Loucy (cell line): ENCODE data around the gene UBE2QL1.

Source experiments
- H2AFZ ChIP-seq: fragments of 200-600 bp; sonication (generic); 2 replicates; pipeline ENCODE4 v1.6.0; 2016; ENCODE audit warnings: antibody characterized with exemption, mild to moderate bottlenecking, low read length, moderate library complexity
- H3F3A ChIP-seq: fragments of 200-600 bp; 2 replicates; pipeline ENCODE4 v1.6.0; 2016; ENCODE audit warnings: antibody characterized with exemption, low read depth, mild to moderate bottlenecking
- H3K27me3 ChIP-seq: fragments of 200-600 bp; sonication (generic); 2 replicates; pipeline ENCODE4 v1.6.1; 2014; ENCODE audit warnings: low read length, mild to moderate bottlenecking; ENCODE audit not compliant: insufficient read depth, poor library complexity, severe bottlenecking
- H3K36me3 ChIP-seq: fragments of 200-600 bp; sonication (generic); 2 replicates; pipeline ENCODE4 v1.6.1; 2016; ENCODE audit warnings: low read length; ENCODE audit not compliant: insufficient read depth
- H3K4me1 ChIP-seq: fragments of 200-600 bp; sonication (generic); 2 replicates; pipeline ENCODE4 v1.5.1; 2014; ENCODE audit warnings: low read length, mild to moderate bottlenecking; ENCODE audit not compliant: insufficient read depth, poor library complexity, severe bottlenecking
- H3K4me2 ChIP-seq: fragments of 200-600 bp; sonication (generic); 2 replicates; pipeline ENCODE4 v1.6.0; 2014; ENCODE audit warnings: antibody characterized with exemption, low read length, low read depth, mild to moderate bottlenecking; ENCODE audit not compliant: poor library complexity, severe bottlenecking
- H3K4me3 ChIP-seq: fragments of 200-600 bp; sonication (generic); 2 replicates; pipeline ENCODE4 v1.5.1; 2014; ENCODE audit warnings: low read length, mild to moderate bottlenecking, mixed read lengths; ENCODE audit not compliant: poor library complexity, severe bottlenecking
- H3K79me2 ChIP-seq: fragments of 200-600 bp; sonication (generic); 2 replicates; pipeline ENCODE4 v1.6.1; 2014; ENCODE audit warnings: low read length; ENCODE audit not compliant: insufficient read depth
- H3K9ac ChIP-seq: fragments of 200-600 bp; sonication (generic); 2 replicates; pipeline ENCODE4 v1.6.0; 2014; ENCODE audit warnings: mild to moderate bottlenecking, low read depth, low read length, moderate library complexity; ENCODE audit not compliant: poor library complexity, severe bottlenecking
- H3K9me2 ChIP-seq: fragments of 200-600 bp; sonication (generic); replicated peaks from 2 replicates; pipeline ENCODE4 v1.6.1; 2016; ENCODE audit warnings: low read depth, low read length, mixed read lengths
- H3K9me3 ChIP-seq: fragments of 200-600 bp; sonication (generic); 2 replicates; pipeline ENCODE4 v1.6.1; 2014; ENCODE audit warnings: mild to moderate bottlenecking, antibody characterized with exemption, low read length, low read depth; ENCODE audit not compliant: insufficient read depth
- H4K20me1 ChIP-seq: fragments of 200-600 bp; sonication (generic); 2 replicates; pipeline ENCODE4 v1.6.0; 2014; ENCODE audit warnings: antibody characterized with exemption, low read length, mild to moderate bottlenecking; ENCODE audit not compliant: insufficient read depth, poor library complexity, severe bottlenecking
- CTCF ChIP-seq: fragments of 200-600 bp; sonication (generic); conservative IDR thresholded peaks from 2 replicates; pipeline ENCODE4 v1.5.1; 2014; ENCODE audit warnings: mild to moderate bottlenecking, antibody characterized with exemption, low read length
- EZH2phosphoT487 ChIP-seq: fragments of 200-600 bp; IDR thresholded peaks from 2 replicates; pipeline ENCODE4 v1.6.1; 2018; ENCODE audit warnings: antibody characterized with exemption, mild to moderate bottlenecking, moderate library complexity, borderline replicate concordance

The UBE2QL1 gene

DNA sequence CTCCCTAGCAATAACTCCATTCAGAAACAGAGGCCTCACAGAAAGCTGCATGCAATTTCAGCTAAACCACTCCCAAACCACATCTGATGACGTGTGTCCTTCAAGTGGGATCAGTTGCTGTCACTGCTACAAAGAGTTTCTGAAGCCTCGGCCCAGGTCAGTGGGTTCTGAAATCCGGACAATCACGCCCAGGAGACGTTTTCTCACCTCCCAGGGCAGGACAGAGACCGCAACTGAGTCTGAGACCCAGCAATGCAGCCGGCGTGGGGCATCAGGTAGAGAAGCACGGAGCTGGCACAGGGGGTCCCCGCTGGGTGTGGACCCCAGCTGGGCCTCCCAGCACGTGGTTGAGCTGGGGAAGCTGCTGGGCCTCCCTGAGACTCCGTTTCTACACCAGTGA lies 2.6 kb upstream of the UBE2QL1 start:
- no peaks in the 10 kb centered on the region for H3F3A ChIP-seq
- no peak overlapping the region for H2AFZ ChIP-seq
- peaks cover 3% of the 10 kb centered on the region; the same call in 1 of the 2 replicates for H3K9me3 ChIP-seq
- H3K4me3 ChIP-seq = no peak overlapping the region
- H3K9ac ChIP-seq = no peak overlapping the region
- no peak overlapping the region for H3K4me2 ChIP-seq
- H3K4me1 ChIP-seq = no peaks in the 10 kb centered on the region
- TF ChIP-seq EZH2phosphoT487 (no peak), CTCF (no peak)
- H3K9me2 ChIP-seq = no peaks in the 10 kb centered on the region
- no peaks in the 10 kb centered on the region for H3K79me2 ChIP-seq
- H3K36me3 ChIP-seq = no peaks in the 10 kb centered on the region
- H3K27me3 ChIP-seq = no peaks in the 10 kb centered on the region
- H4K20me1 ChIP-seq = no peaks in the 10 kb centered on the region

DNA sequence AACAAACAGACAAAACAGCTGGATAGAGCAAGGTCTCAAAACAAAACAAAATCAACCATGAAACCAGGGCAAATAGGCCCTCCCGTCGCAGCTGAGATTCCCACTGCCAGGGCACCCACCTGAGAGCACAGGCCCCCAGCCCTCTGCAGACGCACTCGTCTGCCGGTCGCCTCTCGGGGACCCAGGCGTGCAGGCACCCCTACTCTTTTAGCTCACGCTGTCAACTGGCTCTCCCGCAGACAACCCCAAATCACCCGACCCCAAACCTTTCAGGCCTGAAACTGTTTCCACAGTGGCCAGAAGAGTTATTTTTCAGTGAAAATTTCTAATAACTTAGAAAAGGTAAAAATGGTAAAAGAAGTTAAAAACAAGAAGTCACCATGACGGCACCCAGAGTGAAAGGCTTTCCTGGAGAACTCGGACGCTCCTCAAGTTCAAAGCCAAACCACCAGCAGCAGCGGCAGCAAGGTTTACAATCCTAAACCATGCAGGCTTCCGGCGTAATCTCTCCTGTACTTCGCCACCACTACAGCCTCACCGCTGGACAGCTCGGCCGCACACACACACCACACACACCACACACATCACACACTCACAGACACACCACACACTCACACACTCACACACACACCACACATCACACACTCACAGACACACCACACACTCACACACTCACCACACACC lies 1.9 kb upstream of the UBE2QL1 start:
- Histone ChIP-seq H3K9me2 (no peaks in the 10 kb centered on the region), H3K4me2 (no peak overlapping the region)

DNA sequence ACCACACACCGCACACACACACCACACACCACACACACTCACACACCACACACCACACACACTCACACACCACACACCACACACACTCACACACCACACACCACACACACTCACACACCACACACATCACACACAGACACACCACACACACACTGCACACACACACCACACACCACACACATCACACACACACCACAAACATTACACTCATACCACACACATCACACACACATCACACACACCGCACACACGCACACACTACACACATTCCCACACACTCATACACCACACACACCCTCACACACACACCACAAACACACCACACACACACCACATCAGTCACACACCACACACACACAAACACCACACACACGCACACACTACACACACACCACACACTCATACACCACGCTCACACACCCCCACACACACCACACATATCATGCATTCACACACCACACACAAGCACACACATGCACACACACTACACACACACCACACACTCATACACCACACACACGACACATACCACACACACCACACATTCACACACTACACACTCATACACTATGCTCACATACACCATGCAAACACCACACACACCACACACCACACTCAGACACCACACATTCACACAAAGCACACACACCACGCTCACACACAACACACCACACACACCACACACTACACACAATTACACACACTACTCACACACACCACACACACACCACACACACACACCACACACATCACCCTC lies 1.1 kb upstream of the UBE2QL1 start:
- Histone ChIP-seq H3K27me3 (no peaks in the 10 kb centered on the region), H3K4me2 (no peak overlapping the region)

More for the DNA sequence above, 1.9 kb upstream of the UBE2QL1 start:
- Histone ChIP-seq H3K9ac (no peak overlapping the region), H2AFZ (no peak overlapping the region), H3K9me3 (peaks cover 3% of the 10 kb centered on the region; the same call in 1 of the 2 replicates), H3K27me3 (no peaks in the 10 kb centered on the region), H3K79me2 (no peaks in the 10 kb centered on the region), H3F3A (no peaks in the 10 kb centered on the region), H3K36me3 (no peaks in the 10 kb centered on the region), H4K20me1 (no peaks in the 10 kb centered on the region), H3K4me1 (no peaks in the 10 kb centered on the region), H3K4me3 (no peak overlapping the region)
- TF ChIP-seq CTCF (no peak), EZH2phosphoT487 (no peak)

More for the DNA sequence above, 1.1 kb upstream of the UBE2QL1 start:
- H3K36me3 ChIP-seq = no peaks in the 10 kb centered on the region
- no peaks in the 10 kb centered on the region for H4K20me1 ChIP-seq
- TF ChIP-seq EZH2phosphoT487 (no peak), CTCF (no peak)
- H3K9me3 ChIP-seq = peaks cover 3% of the 10 kb centered on the region; the same call in 1 of the 2 replicates
- H3F3A ChIP-seq = no peaks in the 10 kb centered on the region
- no peaks in the 10 kb centered on the region for H3K79me2 ChIP-seq
- no peak overlapping the region for H3K4me3 ChIP-seq
- H3K9ac ChIP-seq = no peak overlapping the region
- H3K9me2 ChIP-seq = no peaks in the 10 kb centered on the region
- H3K4me1 ChIP-seq = no peaks in the 10 kb centered on the region
- H2AFZ ChIP-seq = no peak overlapping the region
